ENCODE measurements around the gene GPC6. TPM values are rescaled to one million over a fixed set of nuclear protein-coding genes. Genes with fewer than 3 reads are reported as not detected.
"Not testable (repeated sequence)": the region's sequence is repeated elsewhere in the genome, so short reads cannot be mapped to it uniquely, and the experiment has no call there.

The GPC6 gene
- total RNA-seq, 1 donor from 2014 or later: 50.3 TPM

- no peaks in the 10 kb centered on the region for H3K27me3 Mint-ChIP-seq
- no peak for DNase-seq (ENCODE audit: low spot score, unreplicated experiment)
- H3K4me3 Mint-ChIP-seq (ENCODE audit: low read depth): no peak overlapping the region
- peaks cover 3% of the 10 kb centered on the region for H3K4me1 Mint-ChIP-seq (ENCODE audit: low read depth)
- no peak overlapping the region for H3K27ac Mint-ChIP-seq
- peaks cover 4% of the 10 kb centered on the region for H3K36me3 Mint-ChIP-seq (ENCODE audit: insufficient read depth)
- TF ChIP-seq, protein P1, sequence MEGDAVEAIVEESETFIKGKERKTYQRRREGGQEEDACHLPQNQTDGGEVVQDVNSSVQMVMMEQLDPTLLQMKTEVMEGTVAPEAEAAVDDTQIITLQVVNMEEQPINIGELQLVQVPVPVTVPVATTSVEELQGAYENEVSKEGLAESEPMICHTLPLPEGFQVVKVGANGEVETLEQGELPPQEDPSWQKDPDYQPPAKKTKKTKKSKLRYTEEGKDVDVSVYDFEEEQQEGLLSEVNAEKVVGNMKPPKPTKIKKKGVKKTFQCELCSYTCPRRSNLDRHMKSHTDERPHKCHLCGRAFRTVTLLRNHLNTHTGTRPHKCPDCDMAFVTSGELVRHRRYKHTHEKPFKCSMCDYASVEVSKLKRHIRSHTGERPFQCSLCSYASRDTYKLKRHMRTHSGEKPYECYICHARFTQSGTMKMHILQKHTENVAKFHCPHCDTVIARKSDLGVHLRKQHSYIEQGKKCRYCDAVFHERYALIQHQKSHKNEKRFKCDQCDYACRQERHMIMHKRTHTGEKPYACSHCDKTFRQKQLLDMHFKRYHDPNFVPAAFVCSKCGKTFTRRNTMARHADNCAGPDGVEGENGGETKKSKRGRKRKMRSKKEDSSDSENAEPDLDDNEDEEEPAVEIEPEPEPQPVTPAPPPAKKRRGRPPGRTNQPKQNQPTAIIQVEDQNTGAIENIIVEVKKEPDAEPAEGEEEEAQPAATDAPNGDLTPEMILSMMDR (IDR thresholded peaks at IDR 0.05; ENCODE audit: unreplicated experiment): no peak
- peaks cover 5% of the 10 kb centered on the region for H3K9me3 Mint-ChIP-seq (ENCODE audit: low read depth)
Observed at GRCh38 chr13:94204163-94204562, 977.6 kb downstream of the GPC6 start.

DNA sequence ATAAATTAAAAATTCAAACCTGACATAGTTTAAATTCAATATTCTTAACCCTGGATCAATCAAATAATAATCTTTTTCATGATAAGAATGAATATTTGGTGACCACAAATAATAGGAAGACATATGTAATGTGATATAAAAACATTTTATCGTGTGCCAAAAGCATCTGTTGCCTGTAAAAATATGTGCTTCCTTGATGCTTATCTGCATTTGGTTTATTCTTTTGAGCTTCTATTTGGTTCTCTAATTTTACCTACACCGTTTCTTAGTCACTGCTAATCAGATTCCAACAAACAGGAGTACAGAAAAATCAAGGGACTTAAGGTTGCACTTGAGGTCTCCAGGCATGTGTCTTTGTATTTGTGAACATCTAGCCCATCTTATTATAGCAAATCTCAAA is 978.3 kb downstream of the GPC6 start:
- H3K27ac Mint-ChIP-seq: no peak overlapping the region
- peaks cover 5% of the 10 kb centered on the region for H3K4me1 Mint-ChIP-seq (ENCODE audit: low read depth)
- peaks cover 4% of the 10 kb centered on the region for H3K36me3 Mint-ChIP-seq (ENCODE audit: insufficient read depth)
- no peak overlapping the region for H3K4me3 Mint-ChIP-seq (ENCODE audit: low read depth)
- H3K27me3 Mint-ChIP-seq: no peaks in the 10 kb centered on the region
- H3K9me3 Mint-ChIP-seq (ENCODE audit: low read depth): peaks cover 5% of the 10 kb centered on the region
- DNase-seq (ENCODE audit: low spot score, unreplicated experiment): no peak
- TF ChIP-seq, protein P1 (IDR thresholded peaks at IDR 0.05; ENCODE audit: unreplicated experiment): no peak

GRCh38 chr13:94205896-94206295 is 979.3 kb downstream of the GPC6 start:
- TF ChIP-seq, protein P1 (IDR thresholded peaks at IDR 0.05; ENCODE audit: unreplicated experiment): no peak
- H3K4me3 Mint-ChIP-seq (ENCODE audit: low read depth): no peak overlapping the region
- peaks cover 5% of the 10 kb centered on the region for H3K4me1 Mint-ChIP-seq (ENCODE audit: low read depth)
- H3K27me3 Mint-ChIP-seq: no peaks in the 10 kb centered on the region
- H3K36me3 Mint-ChIP-seq (ENCODE audit: insufficient read depth): peaks cover 1% of the 10 kb centered on the region
- no peak for DNase-seq (ENCODE audit: low spot score, unreplicated experiment)
- H3K9me3 Mint-ChIP-seq (ENCODE audit: low read depth): no peaks in the 10 kb centered on the region
- H3K27ac Mint-ChIP-seq: no peak overlapping the region

DNA sequence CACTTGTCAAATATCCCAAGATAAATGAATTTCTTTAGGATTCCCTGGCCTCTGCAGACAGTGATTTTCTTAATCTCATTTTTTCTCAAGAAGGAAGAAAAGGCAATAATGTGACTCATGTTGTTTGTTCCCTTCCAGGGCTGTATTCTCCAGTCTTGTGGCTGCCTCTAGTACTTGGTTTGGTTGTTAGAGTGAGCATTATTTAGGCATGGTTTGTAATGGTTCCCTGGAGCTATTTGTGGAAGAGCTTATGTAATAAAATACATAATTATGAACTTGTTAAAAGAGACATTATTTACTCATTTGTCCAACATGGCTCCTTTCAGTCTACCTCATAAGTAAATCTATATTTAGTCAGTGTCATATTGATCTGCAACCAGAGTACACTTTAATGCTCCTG is 982.5 kb downstream of the GPC6 start:
- Mint-ChIP-seq H3K27ac (no peak overlapping the region), H3K4me1 (ENCODE audit: low read depth) (peaks cover 16% of the 10 kb centered on the region), H3K9me3 (ENCODE audit: low read depth) (no peaks in the 10 kb centered on the region), H3K27me3 (no peaks in the 10 kb centered on the region), H3K36me3 (ENCODE audit: insufficient read depth) (no peaks in the 10 kb centered on the region), H3K4me3 (ENCODE audit: low read depth) (no peak overlapping the region)
- DNase-seq (ENCODE audit: low spot score, unreplicated experiment): no peak
- TF ChIP-seq, protein P1 (IDR thresholded peaks at IDR 0.05; ENCODE audit: unreplicated experiment): no peak

DNA sequence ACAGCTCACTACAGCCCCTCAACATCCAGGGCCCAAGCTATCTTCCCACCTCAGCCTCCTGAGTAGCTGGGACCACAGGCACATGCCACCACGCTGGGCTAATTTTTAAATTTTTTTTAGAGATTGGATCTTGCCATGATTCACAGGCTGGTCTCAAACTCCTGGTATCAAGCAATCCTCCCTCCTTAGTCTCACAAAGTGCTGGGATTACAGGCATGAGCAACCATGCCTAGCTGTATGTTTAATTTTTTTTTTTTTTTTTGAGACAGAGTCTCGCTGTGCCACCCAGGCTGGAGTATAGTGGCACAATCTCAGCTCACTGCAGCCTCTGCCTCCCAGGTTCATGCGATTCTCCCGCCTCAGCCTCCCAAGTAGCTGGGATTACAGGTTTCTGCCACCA is 983.3 kb downstream of the GPC6 start:
- H3K4me3 Mint-ChIP-seq (ENCODE audit: low read depth); H3K36me3 Mint-ChIP-seq (ENCODE audit: insufficient read depth); DNase-seq (ENCODE audit: low spot score, unreplicated experiment); H3K9me3 Mint-ChIP-seq (ENCODE audit: low read depth); H3K27ac Mint-ChIP-seq; H3K27me3 Mint-ChIP-seq: not testable (repeated sequence)
- peaks cover 22% of the 10 kb centered on the region for H3K4me1 Mint-ChIP-seq (ENCODE audit: low read depth)

- TF ChIP-seq, protein P1 (IDR thresholded peaks at IDR 0.05; ENCODE audit: unreplicated experiment): no peak
- H3K9me3 Mint-ChIP-seq (ENCODE audit: low read depth): no peaks in the 10 kb centered on the region
- H3K36me3 Mint-ChIP-seq (ENCODE audit: insufficient read depth): no peaks in the 10 kb centered on the region
Observed at GRCh38 chr13:94210816-94211215, 984.2 kb downstream of the GPC6 start.

More at GRCh38 chr13:94210816-94211215, 984.2 kb downstream of the GPC6 start:
- no peak overlapping the region for H3K4me3 Mint-ChIP-seq (ENCODE audit: low read depth)
- no peaks in the 10 kb centered on the region for H3K27me3 Mint-ChIP-seq
- DNase-seq (ENCODE audit: low spot score, unreplicated experiment): no peak
- peaks cover 26% of the 10 kb centered on the region for H3K4me1 Mint-ChIP-seq (ENCODE audit: low read depth)
- no peak overlapping the region for H3K27ac Mint-ChIP-seq

All from progenitor cell of endocrine pancreas (in vitro differentiated cells).